HG03045 (cell line): ENCODE results near the gene APOC4.
A peak's percentile ranks its signal among the peaks of the same experiment; 100 is the strongest.
"Not testable (repeated sequence)": the region's sequence is repeated elsewhere in the genome, so short reads cannot be mapped to it uniquely, and the experiment has no call there.

Experiments
- ATAC-seq: cut with Tn5 transposase; IDR thresholded peaks from one replicate; pipeline ENCODE4 v1.9.1; 2021; ENCODE audit warnings: mild to moderate bottlenecking, moderate library complexity; ENCODE audit not compliant: unreplicated experiment

The APOC4 gene

GRCh38 chr19:44914433-44915206 lies 27.4 kb upstream of the APOC4 start, which contains the start of gene APOC1:
APOC1 (plus strand) TSS chr19:44914608; CDS start chr19:44914892, 284 bp downstream.
- ATAC-seq: peak; percentile 91

DNA sequence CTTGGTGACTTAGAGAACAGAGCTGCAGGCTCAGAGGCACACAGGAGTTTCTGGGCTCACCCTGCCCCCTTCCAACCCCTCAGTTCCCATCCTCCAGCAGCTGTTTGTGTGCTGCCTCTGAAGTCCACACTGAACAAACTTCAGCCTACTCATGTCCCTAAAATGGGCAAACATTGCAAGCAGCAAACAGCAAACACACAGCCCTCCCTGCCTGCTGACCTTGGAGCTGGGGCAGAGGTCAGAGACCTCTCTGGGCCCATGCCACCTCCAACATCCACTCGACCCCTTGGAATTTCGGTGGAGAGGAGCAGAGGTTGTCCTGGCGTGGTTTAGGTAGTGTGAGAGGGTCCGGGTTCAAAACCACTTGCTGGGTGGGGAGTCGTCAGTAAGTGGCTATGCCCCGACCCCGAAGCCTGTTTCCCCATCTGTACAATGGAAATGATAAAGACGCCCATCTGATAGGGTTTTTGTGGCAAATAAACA lies 17.8 kb upstream of the APOC4 start:
- ATAC-seq: no peak

DNA sequence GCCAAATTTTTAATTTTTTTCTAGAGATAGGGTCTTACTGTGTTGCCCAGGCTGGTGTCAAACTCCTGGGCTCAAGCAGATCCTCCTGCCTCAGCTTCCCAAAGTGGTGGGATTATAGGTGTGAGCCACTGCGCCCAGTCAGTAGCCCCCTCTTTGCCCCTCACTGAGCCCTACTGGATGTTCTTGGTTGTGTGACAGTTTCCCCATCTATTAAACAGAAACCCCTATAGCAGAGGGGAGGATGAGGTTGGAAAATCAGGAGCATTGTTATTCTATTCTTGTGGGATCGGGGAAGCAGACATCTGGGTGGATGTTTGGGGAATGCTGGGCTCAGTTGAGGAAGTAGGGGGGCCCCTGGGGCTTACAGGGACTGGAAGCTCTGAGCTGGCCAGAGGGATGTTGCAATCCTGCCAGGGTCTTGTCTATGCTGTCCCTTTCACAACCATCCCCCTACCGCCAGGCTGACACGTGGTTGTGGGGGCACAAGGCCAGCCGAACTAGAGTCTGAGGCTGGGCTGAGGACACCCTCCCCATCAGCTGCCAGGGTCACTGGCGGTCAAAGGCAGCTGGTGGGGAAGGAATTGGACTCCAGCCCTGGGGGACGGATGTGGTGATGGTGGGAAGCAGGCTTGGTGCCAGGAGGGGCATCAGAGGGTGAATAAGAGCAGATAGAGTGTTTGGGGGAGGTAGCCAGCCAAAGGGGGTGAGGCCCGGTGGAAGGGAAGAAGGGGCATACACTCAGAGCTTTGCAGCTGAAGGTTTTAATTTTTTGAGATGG lies 16.7 kb upstream of the APOC4 start:
- ATAC-seq: no peak

GRCh38 chr19:44926245-44927077 lies 15.6 kb upstream of the APOC4 start:
- not testable (repeated sequence) for ATAC-seq

DNA sequence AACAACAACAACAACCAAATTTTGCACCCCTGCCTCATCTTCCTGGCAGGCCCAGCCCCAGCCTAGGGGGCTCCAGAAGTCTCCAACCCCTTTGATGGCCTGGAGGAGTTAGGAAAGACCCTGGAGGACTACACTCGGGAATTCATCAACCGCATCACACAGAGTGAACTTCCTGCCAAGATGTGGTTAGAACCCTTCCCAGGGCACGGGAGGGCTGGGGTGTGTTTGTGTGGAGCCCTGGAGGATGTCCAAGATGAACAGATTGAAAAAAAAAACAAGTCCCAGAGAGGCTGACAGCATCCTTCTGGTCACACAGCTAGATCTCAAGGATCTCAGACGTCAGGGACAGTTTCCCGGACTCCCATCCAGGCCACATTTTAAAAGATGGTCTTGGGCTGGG lies 14.3 kb upstream of the APOC4 start:
- ATAC-seq: no peak

DNA sequence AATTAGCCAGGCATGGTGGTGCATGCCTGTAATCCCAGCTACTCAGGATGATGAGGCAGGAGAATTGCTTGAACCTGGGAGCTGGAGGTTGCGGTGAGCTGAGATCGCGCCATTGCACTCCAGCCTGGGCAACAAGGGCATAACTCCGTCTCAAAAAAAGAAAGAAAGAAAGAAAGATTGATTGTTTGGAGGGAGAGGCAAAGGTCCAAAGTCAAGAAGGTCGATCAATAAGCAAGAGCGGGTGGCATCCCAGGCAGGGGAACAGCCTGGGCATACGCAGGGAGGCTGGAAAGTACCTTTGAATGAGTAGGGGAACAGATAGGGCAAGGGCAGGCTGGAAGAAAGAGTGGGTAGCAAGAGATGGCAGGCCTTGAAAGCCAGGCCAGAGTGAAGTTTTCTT lies 11.9 kb upstream of the APOC4 start:
- ATAC-seq: no peak

DNA sequence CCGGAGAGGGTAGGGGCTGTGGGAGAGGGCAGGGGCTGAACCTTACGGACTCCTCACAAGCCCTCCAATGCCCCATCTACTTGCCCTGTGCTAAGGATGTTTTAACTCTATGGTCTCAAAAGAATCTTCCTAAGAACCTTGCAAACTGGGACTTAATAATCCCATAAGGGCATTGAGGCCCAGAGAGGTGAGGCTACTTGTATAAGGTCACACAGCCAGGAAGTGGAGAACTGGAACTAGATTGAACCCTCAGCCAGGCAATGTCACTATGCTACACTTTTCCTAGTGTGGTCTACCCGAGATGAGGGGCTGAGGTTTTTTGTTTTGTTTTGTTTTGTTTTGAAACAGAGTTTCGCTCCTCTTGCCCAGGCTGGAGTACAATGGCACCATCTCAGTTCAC lies 10.5 kb upstream of the APOC4 start:
- no peak for ATAC-seq

DNA sequence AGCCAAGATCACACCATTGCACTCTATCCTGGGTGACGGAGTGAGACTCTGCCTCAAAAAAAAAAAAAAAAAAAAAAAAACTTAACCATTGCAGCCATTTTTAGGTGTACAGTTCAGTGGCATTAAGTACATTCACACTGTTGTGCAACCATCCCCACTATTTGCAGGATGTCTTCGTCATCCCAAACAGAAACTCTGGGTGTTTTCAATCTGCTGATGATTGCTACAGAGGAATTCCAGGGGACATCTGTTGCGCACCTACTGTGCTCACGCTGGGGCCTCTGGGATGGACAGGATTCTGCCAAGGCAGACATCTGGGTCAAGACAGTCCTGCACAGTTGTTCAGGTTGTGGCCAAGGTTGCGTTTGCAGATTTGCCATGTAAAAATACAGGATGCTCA lies 2.4 kb upstream of the APOC4 start:
- no peak for ATAC-seq

- ATAC-seq: no peak
Measured at GRCh38 chr19:44943801-44944249, 1.8 kb downstream of the APOC4 start.

DNA sequence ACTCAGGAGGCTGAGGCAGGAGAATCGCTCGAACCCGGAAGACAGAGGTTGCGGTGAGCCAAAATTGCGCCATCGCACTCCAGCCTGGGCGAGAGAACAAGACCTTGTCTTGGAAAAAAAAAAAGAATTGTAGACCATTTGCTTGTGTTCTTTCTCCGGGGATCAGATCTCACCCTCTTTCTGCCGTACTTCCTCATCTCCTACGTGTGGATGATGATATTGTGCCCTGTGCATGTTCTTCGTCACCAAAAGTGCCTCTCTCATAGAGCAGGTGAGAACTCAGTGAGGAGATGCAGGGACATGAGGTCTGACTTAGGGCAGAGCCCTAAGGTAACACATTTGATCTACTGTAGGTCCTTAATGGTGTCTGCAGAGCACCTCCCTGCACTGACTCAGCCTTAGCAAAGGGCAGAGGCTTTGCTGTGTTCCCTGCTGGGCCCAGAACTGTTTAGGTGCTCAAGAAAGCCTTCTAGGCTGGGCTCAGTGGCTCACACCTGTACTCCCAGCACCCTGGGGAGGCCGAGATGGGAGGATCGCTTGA lies 5.1 kb downstream of the APOC4 start:
- no peak for ATAC-seq

GRCh38 chr19:44948237-44948636 lies 6.2 kb downstream of the APOC4 start:
- ATAC-seq: no peak

DNA sequence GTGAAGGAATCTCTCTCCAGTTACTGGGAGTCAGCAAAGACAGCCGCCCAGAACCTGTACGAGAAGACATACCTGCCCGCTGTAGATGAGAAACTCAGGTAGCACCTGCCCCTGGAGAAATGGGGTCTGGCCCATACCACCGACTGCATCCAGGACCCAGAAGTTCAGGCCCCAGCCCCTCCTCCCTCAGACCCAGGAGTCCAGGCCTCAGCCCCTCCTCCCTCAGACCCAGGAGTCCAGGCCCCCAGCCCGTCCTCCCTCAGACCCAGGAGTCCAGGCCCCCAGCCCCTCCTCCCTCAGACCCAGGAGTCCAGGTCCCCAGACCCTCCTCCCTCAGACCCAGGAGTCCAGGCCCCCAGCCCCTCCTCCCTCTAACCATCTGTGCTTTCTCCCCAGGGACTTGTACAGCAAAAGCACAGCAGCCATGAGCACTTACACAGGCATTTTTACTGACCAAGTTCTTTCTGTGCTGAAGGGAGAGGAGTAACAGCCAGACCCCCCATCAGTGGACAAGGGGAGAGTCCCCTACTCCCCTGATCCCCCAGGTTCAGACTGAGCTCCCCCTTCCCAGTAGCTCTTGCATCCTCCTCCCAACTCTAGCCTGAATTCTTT lies 6.8 kb downstream of the APOC4 start:
- no peak for ATAC-seq

DNA sequence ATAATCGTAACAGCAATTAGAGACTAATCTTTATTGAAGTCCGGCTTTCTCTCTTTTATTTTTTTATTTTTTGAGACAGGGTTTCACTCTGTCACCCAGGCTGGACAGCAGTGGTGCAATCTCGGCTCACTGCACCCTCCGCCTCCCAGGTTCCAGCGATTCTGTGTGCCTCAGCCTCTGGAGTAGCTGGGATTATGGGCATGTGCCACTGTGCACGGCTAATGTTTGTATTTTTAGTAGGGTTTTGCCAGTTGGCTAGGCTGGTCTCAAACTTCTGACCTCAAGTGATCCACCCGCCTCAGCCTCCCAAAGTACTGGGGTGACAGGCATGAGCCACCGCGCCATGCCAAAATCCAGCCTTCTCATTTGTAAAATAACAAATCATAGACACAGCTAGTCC lies 7.5 kb downstream of the APOC4 start:
- no peak for ATAC-seq

DNA sequence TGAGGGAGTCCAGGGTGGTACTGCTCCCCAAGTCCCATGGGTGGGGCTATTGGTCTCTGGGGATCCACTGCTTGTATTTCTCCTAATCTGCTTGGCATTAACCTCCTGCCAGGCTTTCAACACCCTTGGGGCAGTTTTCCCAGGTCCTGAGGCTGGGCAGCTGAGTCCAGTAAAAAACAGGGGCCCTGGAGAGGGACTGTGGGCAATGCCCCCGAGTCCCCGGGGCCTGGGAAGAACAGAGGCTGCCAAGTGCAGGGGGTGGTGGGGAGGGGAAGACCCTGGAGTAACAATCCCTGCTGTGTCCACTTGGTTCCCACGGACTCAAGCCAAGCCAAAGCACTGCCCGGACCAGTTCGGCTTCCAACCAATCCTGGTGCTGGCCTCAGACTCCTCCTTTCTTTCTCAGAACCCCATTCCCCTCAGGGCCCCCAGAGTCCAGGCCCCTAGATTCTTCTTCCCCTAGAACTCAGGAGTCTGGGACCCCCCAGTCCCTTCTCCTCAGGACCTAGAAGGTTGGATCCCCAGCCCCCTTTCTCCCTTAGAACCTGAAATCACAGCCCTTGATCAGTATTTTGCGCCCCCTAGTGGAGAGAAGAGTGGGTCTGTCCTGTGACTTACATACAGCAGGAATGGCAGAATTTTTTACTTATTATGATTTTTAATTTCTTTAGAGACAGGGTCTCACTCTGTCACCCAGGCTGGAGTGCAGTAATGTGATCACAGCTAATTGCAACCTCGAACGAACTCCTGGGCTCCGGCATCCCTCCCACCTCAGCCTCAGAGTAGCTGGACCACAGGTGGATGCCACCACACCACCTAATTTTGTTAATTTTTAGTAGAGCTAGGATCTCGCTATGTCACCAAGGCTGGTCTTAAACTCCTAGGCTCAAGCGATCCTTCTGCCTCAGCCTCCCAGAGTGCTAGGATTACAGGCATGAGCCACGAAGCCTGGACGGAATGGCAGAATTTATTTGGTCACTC lies 9.4 kb downstream of the APOC4 start:
- no peak for ATAC-seq

DNA sequence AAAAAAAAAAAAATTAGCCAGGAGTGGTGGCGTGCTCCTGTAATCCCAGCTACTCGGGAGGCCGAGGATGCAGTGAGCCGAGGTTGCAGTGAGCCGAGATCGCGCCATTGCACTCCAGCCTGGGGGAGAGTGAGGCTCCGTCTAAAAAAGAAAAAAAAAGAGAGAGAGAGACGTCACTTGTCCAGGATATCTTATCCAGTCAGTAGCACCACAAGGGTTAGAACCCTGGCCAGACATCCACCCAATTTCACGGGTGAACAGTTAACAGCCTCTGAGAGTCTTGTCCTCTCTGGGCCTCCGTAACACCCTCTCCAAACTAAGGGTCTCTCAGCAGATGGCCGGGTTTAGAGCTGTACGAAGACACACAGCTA lies 12.2 kb downstream of the APOC4 start:
- ATAC-seq: no peak

DNA sequence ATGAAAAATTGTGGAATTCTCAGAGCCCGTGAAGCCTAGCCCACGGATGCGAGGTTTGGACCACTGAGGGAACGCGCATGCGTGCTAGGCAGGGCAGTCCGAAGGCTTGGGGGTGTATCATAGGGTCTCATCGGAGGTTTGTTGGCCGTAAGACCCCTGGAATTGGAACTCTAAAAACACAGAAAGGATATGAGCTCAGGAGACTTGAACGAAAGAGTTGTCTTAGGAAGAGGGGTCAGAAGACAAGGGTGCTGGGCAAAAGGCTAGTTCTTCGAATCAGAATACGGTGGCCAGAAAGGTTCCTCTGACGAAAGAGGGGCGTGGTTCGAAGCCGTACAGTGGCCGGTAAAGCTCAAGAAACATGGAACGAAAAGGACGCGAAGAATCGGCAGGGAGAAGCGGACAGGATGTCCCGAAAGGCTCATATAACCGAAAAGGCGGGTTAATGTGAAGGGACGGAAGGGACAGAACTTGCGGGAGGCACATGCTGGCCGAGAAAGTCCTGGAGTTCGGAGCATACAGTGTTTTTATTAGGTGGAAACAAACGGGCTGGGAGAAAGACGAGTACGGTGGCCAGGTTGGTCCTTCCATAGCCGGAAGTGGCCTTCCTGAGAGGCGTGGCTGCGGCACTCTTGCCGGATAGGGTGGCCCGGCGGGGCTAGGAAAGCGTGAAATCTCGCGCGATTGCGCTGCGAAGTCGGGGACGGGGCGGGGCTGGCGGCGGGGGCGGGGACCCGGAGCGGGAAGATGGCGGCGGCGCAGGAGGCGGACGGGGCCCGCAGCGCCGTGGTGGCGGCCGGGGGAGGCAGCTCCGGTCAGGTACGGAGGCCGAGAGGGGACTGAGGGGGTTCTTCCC lies 12.8 kb downstream of the APOC4 start, which contains the start of gene CLPTM1:
Gene CLPTM1 (plus strand): TSS at position 732 of the 856 bp plus-strand sequence. CDS start 16 bp downstream, at position 748.
- peak; percentile 80 for ATAC-seq

GRCh38 chr19:44955505-44956439 lies 13.7 kb downstream of the APOC4 start:
- peak; percentile 23 for ATAC-seq
